Thoracic aorta endothelial cell (primary cell): Measurements from ENCODE around the gene OR7D2. TPM values are rescaled to one million over a fixed set of nuclear protein-coding genes. Genes with fewer than 3 reads are reported as not detected.

Experiments used
- total RNA-seq: library from RNA; depleted of rRNA; stranded (reverse); fragments of >200 nt; gene quantifications from 2 replicates; pipeline ENCODE4 v1.2.3, GENCODE V29; 2012

The OR7D2 gene
- 0.22 and 0.27 TPM in 2 replicates for total RNA-seq

DNA sequence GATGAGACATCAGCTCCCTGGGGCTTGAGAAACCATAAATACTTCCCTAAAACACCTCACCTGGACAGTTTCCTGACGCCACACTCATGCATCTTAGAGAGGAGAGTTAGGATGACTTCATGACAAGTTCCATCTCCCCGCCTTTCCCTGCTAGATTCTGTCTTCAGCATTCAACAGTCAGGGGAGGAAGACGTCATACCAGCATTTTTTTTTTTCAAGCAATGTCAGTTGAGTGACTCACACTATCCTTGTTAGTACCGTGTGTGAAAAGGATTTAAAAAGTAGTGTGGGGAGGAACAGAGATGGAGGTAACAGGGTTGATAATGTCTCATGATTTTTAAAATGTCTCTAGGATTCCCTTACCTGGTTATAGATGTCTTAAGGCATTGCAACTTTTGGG lies at the start of gene OR7D2:
OR7D2 (plus strand) TSS at position 79 of the 400 bp plus-strand sequence. CDS start 6,803 bp downstream, outside the sequence.

GRCh38 chr19:9140159-9140874 lies 38.5 kb upstream of the OR7D2 start, which contains the start of gene ZNF317:
ZNF317 (plus strand) TSS chr19:9140397; CDS start chr19:9156017, 15,620 bp downstream.

GRCh38 chr19:9219489-9219888 lies 40.7 kb downstream of the OR7D2 start, which contains the start of gene OR7D4:
OR7D4 (minus strand) TSS chr19:9219589; CDS start chr19:9214837, 4,752 bp downstream.

Other genes with a start within 250 kb of the OR7D2 start
- gene MUC16, start 168.6 kb upstream of the OR7D2 start, total RNA-seq = not detected in 2 replicates
- not detected in 2 replicates for gene OR1M1, start 91.9 kb upstream of the OR7D2 start, total RNA-seq
- gene OR7G2, start 71.5 kb upstream of the OR7D2 start, total RNA-seq = 0.14 TPM in 1 of 2 replicates, not detected in the other
- not detected in 2 replicates for gene OR7G1, start 63.2 kb upstream of the OR7D2 start, total RNA-seq
- gene OR7G3, start 52.0 kb upstream of the OR7D2 start, total RNA-seq = not detected in 2 replicates
- gene ZNF317, start 38.6 kb upstream of the OR7D2 start, total RNA-seq = 23.0 and 25.1 TPM in 2 replicates
- gene OR7D4, start 40.6 kb downstream of the OR7D2 start, total RNA-seq = not detected in 2 replicates
- not detected in 2 replicates for gene OR7E24, start 72.0 kb downstream of the OR7D2 start, total RNA-seq
- gene ZNF699, start 130.9 kb downstream of the OR7D2 start, total RNA-seq = 6.0 and 7.7 TPM in 2 replicates
- gene ZNF559, start 145.2 kb downstream of the OR7D2 start, total RNA-seq = 16.4 and 17.4 TPM in 2 replicates
- gene ZNF177, start 184.0 kb downstream of the OR7D2 start, total RNA-seq = 0.65 and 0.66 TPM in 2 replicates